Ascending aorta (tissue), 2 donors: ENCODE data around the gene ANO4. TPM values are rescaled to one million over a fixed set of nuclear protein-coding genes. Genes with fewer than 3 reads are reported as not detected.

Source experiments
- DNase-seq, 2 donors: peaks; one replicate each; pipeline ENCODE4 v3.0.0-alpha.2; 2019; ENCODE audit warnings: low spot score in 2 of 2
- H3K27ac ChIP-seq, 2 donors: fragments of 200-600 bp; sonication (generic); one replicate each; pipeline ENCODE4 v1.5.1; 2016 to 2017; ENCODE audit warnings: mild to moderate bottlenecking in 1 of 2
- H3K27me3 ChIP-seq: fragments of 200-600 bp; sonication (generic); one replicate; pipeline ENCODE4 v1.5.1; 2017
- H3K36me3 ChIP-seq, 2 donors: fragments of 200-600 bp; sonication (generic); one replicate each; pipeline ENCODE4 v1.5.1; 2016
- H3K4me1 ChIP-seq, 2 donors: fragments of 200-600 bp; sonication (generic); one replicate each; pipeline ENCODE4 v1.5.1; 2016 to 2017; ENCODE audit warnings: mild to moderate bottlenecking in 1 of 2
- H3K4me3 ChIP-seq, 2 donors: fragments of 200-600 bp; sonication (generic); one replicate each; pipeline ENCODE4 v1.5.1; 2016 to 2017; ENCODE audit warnings: mild to moderate bottlenecking in 1 of 2
- H3K9me3 ChIP-seq, 2 donors: fragments of 200-600 bp; sonication (generic); one replicate each; pipeline ENCODE4 v1.5.1; 2016
- intact Hi-C: fragments of 100-400 bp; cut with DNase I; formaldehyde crosslinking; loops from one replicate; pipeline ENCODE4 v1.15.1; 2023
- total RNA-seq: library from RNA; depleted of rRNA; stranded (reverse); fragments of >200 nt; gene quantifications from one replicate; pipeline ENCODE4 v1.1.0, GENCODE V29; 2016
- TF ChIP-seq, protein P1 (sequence below), 3 experiments: fragments of 200-600 bp in 2 of 3; fragments of 450-650 bp in 1 of 3; sonication (generic) in 2 of 3; IDR thresholded peaks; one replicate each; pipeline ENCODE4 v1.5.1; 2016 to 2019; ENCODE audit warnings: antibody characterized with exemption in 3 of 3, mild to moderate bottlenecking in 1 of 3, moderate library complexity in 1 of 3

Gene ANO4
- total RNA-seq, 1 donor from 2014 or later, result 0.11 TPM

GRCh38 chr12:101021442-101021841 lies 226.9 kb downstream of the ANO4 start:
- Histone ChIP-seq H3K27ac (no peak overlapping the region), H3K9me3 (no peaks in the 10 kb centered on the region), H3K27me3 (no peaks in the 10 kb centered on the region), H3K4me3 (no peak overlapping the region), H3K36me3 (no peaks in the 10 kb centered on the region), H3K4me1 (peaks cover 0 to 7% of the 10 kb centered on the region in 2 donors)
- intact Hi-C loops, result no loop called here
- DNase-seq, result no peak
- TF ChIP-seq, protein P1, sequence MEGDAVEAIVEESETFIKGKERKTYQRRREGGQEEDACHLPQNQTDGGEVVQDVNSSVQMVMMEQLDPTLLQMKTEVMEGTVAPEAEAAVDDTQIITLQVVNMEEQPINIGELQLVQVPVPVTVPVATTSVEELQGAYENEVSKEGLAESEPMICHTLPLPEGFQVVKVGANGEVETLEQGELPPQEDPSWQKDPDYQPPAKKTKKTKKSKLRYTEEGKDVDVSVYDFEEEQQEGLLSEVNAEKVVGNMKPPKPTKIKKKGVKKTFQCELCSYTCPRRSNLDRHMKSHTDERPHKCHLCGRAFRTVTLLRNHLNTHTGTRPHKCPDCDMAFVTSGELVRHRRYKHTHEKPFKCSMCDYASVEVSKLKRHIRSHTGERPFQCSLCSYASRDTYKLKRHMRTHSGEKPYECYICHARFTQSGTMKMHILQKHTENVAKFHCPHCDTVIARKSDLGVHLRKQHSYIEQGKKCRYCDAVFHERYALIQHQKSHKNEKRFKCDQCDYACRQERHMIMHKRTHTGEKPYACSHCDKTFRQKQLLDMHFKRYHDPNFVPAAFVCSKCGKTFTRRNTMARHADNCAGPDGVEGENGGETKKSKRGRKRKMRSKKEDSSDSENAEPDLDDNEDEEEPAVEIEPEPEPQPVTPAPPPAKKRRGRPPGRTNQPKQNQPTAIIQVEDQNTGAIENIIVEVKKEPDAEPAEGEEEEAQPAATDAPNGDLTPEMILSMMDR (IDR thresholded peaks at IDR 0.05), result no peak

DNA sequence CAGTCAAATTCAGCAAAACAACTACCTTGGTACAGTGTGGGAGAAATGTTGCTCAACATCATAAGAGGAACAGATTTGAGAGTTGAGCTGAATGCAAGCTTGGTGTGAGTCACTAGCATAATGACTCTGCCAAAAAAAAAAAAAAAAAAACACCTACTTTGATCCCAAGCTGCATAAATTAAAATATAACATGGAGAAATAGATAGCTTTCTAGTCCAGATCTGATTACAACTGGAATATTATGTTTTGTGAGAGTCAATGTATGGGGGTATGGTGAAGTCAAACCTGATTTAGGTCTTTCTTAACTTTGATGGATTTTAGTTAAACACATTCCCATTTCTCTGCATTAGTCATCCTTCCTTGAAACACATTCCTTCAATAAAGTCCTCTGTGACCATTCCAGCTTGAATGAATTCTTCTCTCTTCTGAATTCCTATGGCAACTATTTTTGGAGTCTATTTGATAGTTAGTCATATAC lies 227.4 kb downstream of the ANO4 start:
- no peak for DNase-seq
- Histone ChIP-seq H3K4me3 (no peak overlapping the region), H3K27me3 (no peaks in the 10 kb centered on the region), H3K9me3 (no peaks in the 10 kb centered on the region), H3K27ac (peak overlapping the region in 1 of 2 donors; percentile 4), H3K36me3 (no peaks in the 10 kb centered on the region), H3K4me1 (peaks cover 0 to 7% of the 10 kb centered on the region in 2 donors)
- TF ChIP-seq, protein P1 (IDR thresholded peaks at IDR 0.05), result no peak
- intact Hi-C loops, result loop anchor here (2.0 kb wide), 1 partner anchor 31 kb away; no protein-coding TSS in a partner anchor

GRCh38 chr12:101027200-101027599 lies 232.6 kb downstream of the ANO4 start:
- Histone ChIP-seq H3K4me1 (no peaks in the 10 kb centered on the region), H3K27me3 (no peaks in the 10 kb centered on the region), H3K4me3 (no peak overlapping the region), H3K36me3 (no peaks in the 10 kb centered on the region), H3K9me3 (peaks cover 0 to 8% of the 10 kb centered on the region in 2 donors), H3K27ac (no peak overlapping the region)
- no peak for DNase-seq
- TF ChIP-seq, protein P1 (IDR thresholded peaks at IDR 0.05), result no peak
- intact Hi-C loops, result no loop called here

GRCh38 chr12:101027816-101028215 lies 233.2 kb downstream of the ANO4 start:
- H3K4me1 ChIP-seq, result no peaks in the 10 kb centered on the region
- no peaks in the 10 kb centered on the region for H3K36me3 ChIP-seq
- H3K27me3 ChIP-seq, result no peaks in the 10 kb centered on the region
- no peak for DNase-seq
- no peak overlapping the region for H3K4me3 ChIP-seq
- H3K27ac ChIP-seq, result no peak overlapping the region
- TF ChIP-seq, protein P1 (IDR thresholded peaks at IDR 0.05), result no peak
- intact Hi-C loops, result no loop called here
- peaks cover 0 to 8% of the 10 kb centered on the region in 2 donors for H3K9me3 ChIP-seq

GRCh38 chr12:101038289-101038871 lies 243.8 kb downstream of the ANO4 start:
- TF ChIP-seq, protein P1 (IDR thresholded peaks at IDR 0.05), result no peak
- Histone ChIP-seq H3K9me3 (no peaks in the 10 kb centered on the region), H3K36me3 (no peaks in the 10 kb centered on the region), H3K27ac (no peak overlapping the region), H3K4me1 (no peaks in the 10 kb centered on the region), H3K27me3 (no peaks in the 10 kb centered on the region), H3K4me3 (no peak overlapping the region)
- intact Hi-C loops, result no loop called here
- no peak for DNase-seq
